DOHH2 (cell line): ENCODE results near the gene AFG1L.

Source experiments
- H3F3A ChIP-seq: fragments of 200-600 bp; sonication (generic), shearing (Covaris generic); 2 replicates; pipeline ENCODE4 v1.6.0; 2016; ENCODE audit warnings: antibody characterized with exemption, mild to moderate bottlenecking; ENCODE audit not compliant: control insufficient read depth, insufficient read depth
- H3K27ac ChIP-seq: fragments of 200-600 bp; sonication (generic); 2 replicates; pipeline ENCODE4 v1.5.1; 2014; ENCODE audit warnings: low read depth, mild to moderate bottlenecking, low read length, moderate library complexity
- H3K27me3 ChIP-seq: fragments of 200-600 bp; sonication (generic); 2 replicates; pipeline ENCODE4 v1.6.1; 2014; ENCODE audit warnings: mild to moderate bottlenecking, low read length, mixed read lengths; ENCODE audit not compliant: control insufficient read depth
- H3K36me3 ChIP-seq: fragments of 200-600 bp; sonication (generic); 2 replicates; pipeline ENCODE4 v1.6.1; 2014; ENCODE audit warnings: mild to moderate bottlenecking, low read length, moderate library complexity, mixed read lengths; ENCODE audit not compliant: control insufficient read depth
- H3K4me1 ChIP-seq: fragments of 200-600 bp; sonication (generic); 2 replicates; pipeline ENCODE4 v1.6.1; 2014; ENCODE audit warnings: mild to moderate bottlenecking, low read length, mixed read lengths; ENCODE audit not compliant: control insufficient read depth
- H3K4me2 ChIP-seq: fragments of 200-600 bp; sonication (generic); 2 replicates; pipeline ENCODE4 v1.6.0; 2014; ENCODE audit warnings: mild to moderate bottlenecking, low read length, moderate library complexity
- H3K4me3 ChIP-seq: fragments of 200-600 bp; sonication (generic); 2 replicates; pipeline ENCODE4 v1.5.1; 2014; ENCODE audit warnings: mild to moderate bottlenecking, low read length, mixed read lengths
- H3K79me2 ChIP-seq: fragments of 200-600 bp; sonication (generic); 2 replicates; pipeline ENCODE4 v1.6.1; 2014; ENCODE audit warnings: mild to moderate bottlenecking, low read length, mixed read lengths; ENCODE audit not compliant: control insufficient read depth
- H3K9me2 ChIP-seq: fragments of 200-600 bp; sonication (generic); replicated peaks from 2 replicates; pipeline ENCODE4 v1.6.1; 2014; ENCODE audit warnings: mild to moderate bottlenecking, low read length, mixed read lengths; ENCODE audit not compliant: control insufficient read depth
- H3K9me3 ChIP-seq: fragments of 200-600 bp; sonication (generic); 2 replicates; pipeline ENCODE4 v1.6.1; 2014; ENCODE audit warnings: antibody characterized with exemption, low read length, mixed read lengths; ENCODE audit not compliant: control insufficient read depth, insufficient read depth
- H4K20me1 ChIP-seq: fragments of 200-600 bp; sonication (generic); 2 replicates; pipeline ENCODE4 v1.6.0; 2014; ENCODE audit warnings: low read depth, mild to moderate bottlenecking, antibody characterized with exemption, low read length, moderate library complexity; ENCODE audit not compliant: control insufficient read depth, insufficient read depth
- CTCF ChIP-seq: fragments of 200-600 bp; sonication (generic); IDR thresholded peaks from one replicate; pipeline ENCODE4 v1.5.1; 2014; ENCODE audit warnings: antibody characterized with exemption, mild to moderate bottlenecking, low read depth, low read length; ENCODE audit not compliant: poor library complexity, severe bottlenecking
- EZH2phosphoT487 ChIP-seq: fragments of 200-600 bp; sonication (generic); IDR thresholded peaks from 2 replicates; pipeline ENCODE4 v1.6.1; 2017; ENCODE audit warnings: borderline replicate concordance, mild to moderate bottlenecking, antibody characterized with exemption, low read length, moderate library complexity, mixed read lengths

Gene AFG1L

GRCh38 chr6:108524528-108525248, 229.8 kb downstream of the AFG1L start:
- H3K36me3 ChIP-seq, result no peaks in the 10 kb centered on the region
- no peaks in the 10 kb centered on the region for H3K9me3 ChIP-seq
- H3K4me2 ChIP-seq, result no peak overlapping the region
- H3K27me3 ChIP-seq, result no peaks in the 10 kb centered on the region
- H4K20me1 ChIP-seq, result no peaks in the 10 kb centered on the region; the same call in 1 of the 2 replicates
- no peak overlapping the region for H3K4me3 ChIP-seq
- H3K27ac ChIP-seq, result no peak overlapping the region
- TF ChIP-seq EZH2phosphoT487 (no peak), CTCF (no peak)
- H3K4me1 ChIP-seq, result no peaks in the 10 kb centered on the region
- no peaks in the 10 kb centered on the region for H3K9me2 ChIP-seq
- H3F3A ChIP-seq, result no peaks in the 10 kb centered on the region
- no peaks in the 10 kb centered on the region for H3K79me2 ChIP-seq

- no peaks in the 10 kb centered on the region for H3K79me2 ChIP-seq
These were observed 231.9 kb downstream of the AFG1L start for GRCh38 chr6:108526739-108527174.

GRCh38 chr6:108528878-108529277, 234.0 kb downstream of the AFG1L start:
- TF ChIP-seq EZH2phosphoT487, result no peak
- no peak for TF ChIP-seq CTCF
- H3K27me3 ChIP-seq, result no peaks in the 10 kb centered on the region
- no peaks in the 10 kb centered on the region for H3K4me1 ChIP-seq
- H3K36me3 ChIP-seq, result no peaks in the 10 kb centered on the region
- H3K9me2 ChIP-seq, result no peaks in the 10 kb centered on the region
- no peaks in the 10 kb centered on the region for H3F3A ChIP-seq
- no peak overlapping the region for H3K4me3 ChIP-seq
- no peak overlapping the region for H3K4me2 ChIP-seq
- no peaks in the 10 kb centered on the region; the same call in 1 of the 2 replicates for H4K20me1 ChIP-seq
- no peak overlapping the region for H3K27ac ChIP-seq
- H3K79me2 ChIP-seq, result no peaks in the 10 kb centered on the region
- no peaks in the 10 kb centered on the region for H3K9me3 ChIP-seq

More at GRCh38 chr6:108526739-108527174, 231.9 kb downstream of the AFG1L start:
- Histone ChIP-seq H3K27ac (no peak overlapping the region), H3K4me3 (no peak overlapping the region), H3K27me3 (no peaks in the 10 kb centered on the region), H3K4me2 (no peak overlapping the region), H3K9me3 (no peaks in the 10 kb centered on the region), H3F3A (no peaks in the 10 kb centered on the region), H3K36me3 (no peaks in the 10 kb centered on the region), H3K4me1 (no peaks in the 10 kb centered on the region), H3K9me2 (no peaks in the 10 kb centered on the region), H4K20me1 (no peaks in the 10 kb centered on the region; the same call in 1 of the 2 replicates)
- TF ChIP-seq EZH2phosphoT487 (no peak), CTCF (peak; percentile 86)
